A549 (cell line): ENCODE measurements around the gene MRPL55. TPM values are rescaled to one million over a fixed set of nuclear protein-coding genes. Genes with fewer than 3 reads are reported as not detected.

ENCODE experiments used
- ATAC-seq, 2 experiments: fragments of 200-7000 bp in 1 of 2; fragments of >200 bp in 1 of 2; cut with Nextera tagmentation in 1 of 2; cut with Tn5 transposase in 1 of 2; 3 replicates each; pipeline versions ENCODE4 v1.8.0 to v1.9.1; 2018 to 2020; ENCODE audit warnings: mild to moderate bottlenecking in 1 of 2, moderate library complexity in 1 of 2
- CTCF ChIA-PET: fragments of 300-600 bp; sonication (Branson Sonifier 250); formaldehyde crosslinking; extraction: SDS; loops from one replicate; lab custom pipeline; 2021; ENCODE audit warnings: antibody characterized with exemption, inconsistent platforms; lab: Yijun Ruan, JAX
- POLR2A ChIA-PET: fragments of 350-600 bp; formaldehyde crosslinking; extraction: SDS; loops from one replicate; lab custom pipeline; 2021; ENCODE audit warnings: antibody characterized with exemption, inconsistent platforms; lab: Yijun Ruan, JAX
- DNase-seq, 2 experiments: peaks; one replicate each; pipeline versions ENCODE4 v3.0.0 to v3.0.0-alpha.2; 2011 to 2016; ENCODE audit warnings: low read depth in 1 of 2, low spot score in 1 of 2
- FAIRE-seq: peaks from 2 replicates; lab custom pipeline; 2011; peaks lifted over from hg19 to GRCh38; lab: Jason Lieb, UNC
- H3K27ac ChIP-seq, 2 experiments: fragments of >200 bp; sonication (Bioruptor Twin); formaldehyde crosslinking; 3 replicates each; pipeline ENCODE4 v1.5.1; 2016 to 2017
- H3K4me1 ChIP-seq: fragments of >200 bp; sonication (Bioruptor Twin); formaldehyde crosslinking; 3 replicates; pipeline ENCODE4 v1.6.1; 2016
- H3K4me2 ChIP-seq: fragments of >200 bp; sonication (Bioruptor Twin); formaldehyde crosslinking; 3 replicates; pipeline ENCODE4 v1.6.1; 2016
- H3K4me3 ChIP-seq: fragments of >200 bp; sonication (Bioruptor Twin); formaldehyde crosslinking; 3 replicates; pipeline ENCODE4 v1.5.1; 2016
- H3K9me3 ChIP-seq: fragments of >200 bp; sonication (Bioruptor Twin); formaldehyde crosslinking; 3 replicates; pipeline ENCODE4 v1.6.1; 2016
- ATOH8 ChIP-seq: fragments of 250-450 bp; sonication (Bioruptor Pico); IDR thresholded peaks from 2 replicates; pipeline ENCODE4 v1.5.0; 2020; ENCODE audit warnings: low read depth, mild to moderate bottlenecking, moderate library complexity
- BHLHE40 ChIP-seq: IDR thresholded peaks from 2 replicates; pipeline ENCODE4 v1.6.1; 2012; ENCODE audit warnings: low read depth, low read length, inconsistent platforms
- CHD2 ChIP-seq: fragments of 150-350 bp; IDR thresholded peaks from 2 replicates; pipeline ENCODE4 v1.6.1; 2014; ENCODE audit warnings: low read length; ENCODE audit not compliant: partially characterized antibody
- E2F6 ChIP-seq: IDR thresholded peaks from 2 replicates; pipeline ENCODE4 v1.6.1; 2012; ENCODE audit warnings: low read depth, borderline replicate concordance
- EHF ChIP-seq: fragments of 250-450 bp; sonication (Bioruptor Pico); IDR thresholded peaks from 2 replicates; pipeline ENCODE4 v1.5.0; 2020; ENCODE audit warnings: mild to moderate bottlenecking
- EP300 ChIP-seq, 2 experiments: fragments of >200 bp; sonication (Bioruptor Twin); formaldehyde crosslinking; IDR thresholded peaks; 2 replicates in 1 of 2; 3 replicates in 1 of 2; pipeline ENCODE4 v1.6.1; 2016 to 2017
- ESRRA ChIP-seq: fragments of 150-350 bp; IDR thresholded peaks from 2 replicates; pipeline ENCODE4 v1.6.1; 2014; ENCODE audit warnings: mild to moderate bottlenecking, low read length, borderline replicate concordance
- FOSB ChIP-seq: fragments of 250-450 bp; sonication (Bioruptor Pico); IDR thresholded peaks from 2 replicates; pipeline ENCODE4 v1.5.0; 2020; ENCODE audit warnings: mild to moderate bottlenecking, moderate library complexity
- GATA3 ChIP-seq: IDR thresholded peaks from 2 replicates; pipeline ENCODE4 v1.6.1; 2012; ENCODE audit warnings: borderline replicate concordance
- HDAC2 ChIP-seq: fragments of 200-600 bp; sonication (generic); IDR thresholded peaks from 2 replicates; pipeline ENCODE4 v1.6.1; 2016
- HES2 ChIP-seq: fragments of >200 bp; sonication (Bioruptor Twin); formaldehyde crosslinking; IDR thresholded peaks from 2 replicates; pipeline ENCODE4 v1.6.1; 2016
- HEYL ChIP-seq: fragments of 250-450 bp; sonication (Bioruptor Pico); IDR thresholded peaks from 2 replicates; pipeline ENCODE4 v1.8.0; 2021; ENCODE audit warnings: mild to moderate bottlenecking, moderate library complexity
- JUNB ChIP-seq: fragments of >200 bp; sonication (Bioruptor Twin); formaldehyde crosslinking; IDR thresholded peaks from 2 replicates; pipeline ENCODE4 v1.6.1; 2016
- MAFK ChIP-seq: fragments of 450-650 bp; IDR thresholded peaks from 2 replicates; pipeline ENCODE4 v1.6.1; 2014; ENCODE audit not compliant: partially characterized antibody
- NFE2L2 ChIP-seq: fragments of 150-350 bp; conservative IDR thresholded peaks from 2 replicates; pipeline ENCODE4 v1.6.1; 2014; ENCODE audit warnings: low read length
- NPAS2 ChIP-seq: fragments of 250-450 bp; sonication (Bioruptor Pico); IDR thresholded peaks from 2 replicates; pipeline ENCODE4 v1.8.0; 2022; ENCODE audit warnings: mild to moderate bottlenecking, moderate library complexity, borderline replicate concordance
- POLR2A ChIP-seq: IDR thresholded peaks from 2 replicates; pipeline ENCODE4 v1.6.1; 2012; ENCODE audit warnings: mild to moderate bottlenecking, low read length
- POLR2AphosphoS2 ChIP-seq: conservative IDR thresholded peaks from 2 replicates; pipeline ENCODE4 v1.6.1; 2012; ENCODE audit warnings: low read length, improper control_type of control experiment, inconsistent platforms
- REST ChIP-seq: fragments of 200-600 bp; sonication (generic); IDR thresholded peaks from 2 replicates; pipeline ENCODE4 v1.6.1; 2016; ENCODE audit warnings: antibody characterized with exemption, mild to moderate bottlenecking, moderate library complexity
- SREBF2 ChIP-seq: fragments of 450-650 bp; IDR thresholded peaks from 2 replicates; pipeline ENCODE4 v1.6.1; 2014; ENCODE audit warnings: mild to moderate bottlenecking, moderate library complexity
- TFCP2L1 ChIP-seq: fragments of 250-450 bp; sonication (Bioruptor Pico); IDR thresholded peaks from 2 replicates; pipeline ENCODE4 v1.5.0; 2021; ENCODE audit warnings: mild to moderate bottlenecking
- ZC3H11A ChIP-seq: fragments of 450-650 bp; IDR thresholded peaks from 2 replicates; pipeline ENCODE4 v1.6.1; 2014; ENCODE audit warnings: antibody characterized with exemption, mild to moderate bottlenecking
- ZFP36 ChIP-seq: fragments of 450-650 bp; IDR thresholded peaks from 2 replicates; pipeline ENCODE4 v1.6.1; 2014; ENCODE audit warnings: borderline replicate concordance; ENCODE audit not compliant: partially characterized antibody
- ZSCAN20 ChIP-seq: fragments of 250-450 bp; sonication (Bioruptor Pico); IDR thresholded peaks from 2 replicates; pipeline ENCODE4 v1.8.0; 2022; ENCODE audit warnings: mild to moderate bottlenecking, moderate library complexity
- WGBS: methylation state at CpG from one replicate; pipeline ENCODE4 v1.1.6; 2017; ENCODE audit errors: missing lambda C conversion rate; 5-methylcytosine and 5-hydroxymethylcytosine counted together
- polyA plus RNA-seq, 4 experiments: library from polyadenylated mRNA; depleted of rRNA in 3 of 4; stranded (reverse); fragments of >200 nt; fragmentation: RNase III in 1 of 4; extraction: RNeasy Plus Mini Kit Qiagen cat#74134 plus additional on column Dnase treatment in 1 of 4; gene quantifications; 2 replicates in 3 of 4; 3 replicates in 1 of 4; pipeline ENCODE4 v1.2.3, GENCODE V29; 2011 to 2017
- TF ChIP-seq, protein P1 (sequence below): fragments of 150-350 bp; IDR thresholded peaks from 2 replicates; pipeline ENCODE4 v1.6.1; 2014; ENCODE audit warnings: low read depth, mild to moderate bottlenecking, low read length
- TF ChIP-seq, protein P2 (sequence below): fragments of >200 bp; sonication (Bioruptor Twin); formaldehyde crosslinking; IDR thresholded peaks from 3 replicates; pipeline ENCODE4 v1.5.1; 2016

The MRPL55 gene
- polyA plus RNA-seq, 2 of the 4 experiments (the other 2 are of a cell fraction): 54.2 to 80.0 TPM

- FAIRE-seq: no peak
- 54% methylated on average over 4 of the region's 5 CpGs for WGBS
- H3K4me2 ChIP-seq: no peak overlapping the region
- H3K4me3 ChIP-seq: no peak overlapping the region
- ChIA-PET POLR2A (no interaction called here), CTCF (interaction anchor here (1.4 to 1.5 kb wide), 2 partner anchors 58 to 69 kb away, joined by 3 to 10 read pairs; no protein-coding TSS in a partner anchor)
- H3K4me1 ChIP-seq: no peaks in the 10 kb centered on the region
- no peak overlapping the region for H3K27ac ChIP-seq
- H3K9me3 ChIP-seq: no peaks in the 10 kb centered on the region
- no peak; a peak in 3 of 6 replicates for ATAC-seq
- no peak for DNase-seq
- peak; percentile 42 for TF ChIP-seq MAFK
- no peak for TF ChIP-seq HDAC2
- TF ChIP-seq SREBF2: no peak
These were observed 36.4 kb downstream of the MRPL55 start for GRCh38 chr1:228072658-228073043.

- Histone ChIP-seq H3K4me1 (no peaks in the 10 kb centered on the region), H3K27ac (no peak overlapping the region), H3K4me2 (no peak overlapping the region), H3K9me3 (no peaks in the 10 kb centered on the region), H3K4me3 (no peak overlapping the region)
- ChIA-PET CTCF (no interaction called here), POLR2A (no interaction called here)
- ATAC-seq: peak; percentile 36 to 46; a peak in 5 of 6 replicates
- WGBS: 51% methylated on average over 7 of the region's 7 CpGs
- no peak for DNase-seq
- no peak for TF ChIP-seq MAFK
- no peak for TF ChIP-seq POLR2AphosphoS2
- TF ChIP-seq, protein P1, sequence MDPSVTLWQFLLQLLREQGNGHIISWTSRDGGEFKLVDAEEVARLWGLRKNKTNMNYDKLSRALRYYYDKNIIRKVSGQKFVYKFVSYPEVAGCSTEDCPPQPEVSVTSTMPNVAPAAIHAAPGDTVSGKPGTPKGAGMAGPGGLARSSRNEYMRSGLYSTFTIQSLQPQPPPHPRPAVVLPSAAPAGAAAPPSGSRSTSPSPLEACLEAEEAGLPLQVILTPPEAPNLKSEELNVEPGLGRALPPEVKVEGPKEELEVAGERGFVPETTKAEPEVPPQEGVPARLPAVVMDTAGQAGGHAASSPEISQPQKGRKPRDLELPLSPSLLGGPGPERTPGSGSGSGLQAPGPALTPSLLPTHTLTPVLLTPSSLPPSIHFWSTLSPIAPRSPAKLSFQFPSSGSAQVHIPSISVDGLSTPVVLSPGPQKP: no peak
- TF ChIP-seq NPAS2 (CRISPR knock-in tag): no peak
- no peak for TF ChIP-seq ATOH8 (CRISPR knock-in tag)
- no peak for TF ChIP-seq BHLHE40
- no peak for TF ChIP-seq ESRRA
- TF ChIP-seq JUNB: no peak
- TF ChIP-seq CHD2: no peak
- no peak for TF ChIP-seq HEYL (CRISPR knock-in tag)
- TF ChIP-seq TFCP2L1 (CRISPR knock-in tag): no peak
- FAIRE-seq: no peak
These were observed 37.1 kb downstream of the MRPL55 start for GRCh38 chr1:228071839-228072657.

DNA sequence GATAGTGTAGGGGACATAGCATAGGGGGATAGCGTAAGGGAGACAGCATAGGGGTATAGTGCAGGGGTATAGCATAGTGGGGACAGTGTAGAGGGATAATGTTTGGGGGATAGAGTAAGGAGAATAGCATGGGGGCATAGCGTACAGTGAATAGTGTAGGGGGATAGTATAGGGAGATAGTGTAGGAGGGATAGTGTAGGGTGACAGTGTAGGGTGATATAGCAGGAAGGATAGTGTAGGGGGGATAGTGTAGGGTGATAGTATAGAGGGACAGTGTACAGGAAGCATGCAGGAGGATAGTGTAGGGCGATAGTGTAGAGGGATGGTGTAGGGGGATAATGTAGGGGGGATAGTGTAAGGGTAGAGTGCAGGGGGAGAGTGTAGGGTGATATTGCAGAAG, 38.2 kb downstream of the MRPL55 start:
- DNase-seq (no peak), ATAC-seq (peak in 1 of 2 experiments; percentile 6; a peak in 2 of 6 replicates), FAIRE-seq (no peak)
- Histone ChIP-seq H3K27ac (no peak overlapping the region), H3K9me3 (no peaks in the 10 kb centered on the region), H3K4me2 (no peak overlapping the region), H3K4me1 (no peaks in the 10 kb centered on the region), H3K4me3 (no peak overlapping the region)
- WGBS: 62% methylated on average over 3 of the region's 3 CpGs
- CTCF ChIA-PET: no interaction called here
- POLR2A ChIA-PET: no interaction called here
- TF ChIP-seq EHF (CRISPR knock-in tag) (no peak), FOSB (no peak), JUNB (no peak), NFE2L2 (no peak), E2F6 (no peak), GATA3 (no peak), HES2 (no peak), EP300 (IDR thresholded peaks at IDR 0.05) (no peak), ZSCAN20 (no peak), TFCP2L1 (CRISPR knock-in tag) (no peak), ZFP36 (no peak), REST (no peak), POLR2A (no peak), ZC3H11A (no peak), NPAS2 (CRISPR knock-in tag) (no peak)
- TF ChIP-seq, protein P2, sequence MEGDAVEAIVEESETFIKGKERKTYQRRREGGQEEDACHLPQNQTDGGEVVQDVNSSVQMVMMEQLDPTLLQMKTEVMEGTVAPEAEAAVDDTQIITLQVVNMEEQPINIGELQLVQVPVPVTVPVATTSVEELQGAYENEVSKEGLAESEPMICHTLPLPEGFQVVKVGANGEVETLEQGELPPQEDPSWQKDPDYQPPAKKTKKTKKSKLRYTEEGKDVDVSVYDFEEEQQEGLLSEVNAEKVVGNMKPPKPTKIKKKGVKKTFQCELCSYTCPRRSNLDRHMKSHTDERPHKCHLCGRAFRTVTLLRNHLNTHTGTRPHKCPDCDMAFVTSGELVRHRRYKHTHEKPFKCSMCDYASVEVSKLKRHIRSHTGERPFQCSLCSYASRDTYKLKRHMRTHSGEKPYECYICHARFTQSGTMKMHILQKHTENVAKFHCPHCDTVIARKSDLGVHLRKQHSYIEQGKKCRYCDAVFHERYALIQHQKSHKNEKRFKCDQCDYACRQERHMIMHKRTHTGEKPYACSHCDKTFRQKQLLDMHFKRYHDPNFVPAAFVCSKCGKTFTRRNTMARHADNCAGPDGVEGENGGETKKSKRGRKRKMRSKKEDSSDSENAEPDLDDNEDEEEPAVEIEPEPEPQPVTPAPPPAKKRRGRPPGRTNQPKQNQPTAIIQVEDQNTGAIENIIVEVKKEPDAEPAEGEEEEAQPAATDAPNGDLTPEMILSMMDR: no peak
